Stimulated activated CD4-positive, alpha-beta T cell treated with anti-CD3 and anti-CD28 coated beads, Interleukin-12 subunit alpha, Interleukin-12 subunit beta, amount 100 ng/mL, for 48 hours (primary cell): ENCODE measurements around the gene ARMC2.
A peak's percentile ranks its signal among the peaks of the same experiment; 100 is the strongest.
"Not testable (repeated sequence)": the region's sequence is repeated elsewhere in the genome, so short reads cannot be mapped to it uniquely, and the experiment has no call there.

ENCODE experiments used
- DNase-seq, 3 donors: peaks; one replicate each; pipeline ENCODE4 v3.0.0-alpha.2; 2020; ENCODE audit warnings: low read depth in 2 of 3, low spot score in 1 of 3

Gene ARMC2

DNA sequence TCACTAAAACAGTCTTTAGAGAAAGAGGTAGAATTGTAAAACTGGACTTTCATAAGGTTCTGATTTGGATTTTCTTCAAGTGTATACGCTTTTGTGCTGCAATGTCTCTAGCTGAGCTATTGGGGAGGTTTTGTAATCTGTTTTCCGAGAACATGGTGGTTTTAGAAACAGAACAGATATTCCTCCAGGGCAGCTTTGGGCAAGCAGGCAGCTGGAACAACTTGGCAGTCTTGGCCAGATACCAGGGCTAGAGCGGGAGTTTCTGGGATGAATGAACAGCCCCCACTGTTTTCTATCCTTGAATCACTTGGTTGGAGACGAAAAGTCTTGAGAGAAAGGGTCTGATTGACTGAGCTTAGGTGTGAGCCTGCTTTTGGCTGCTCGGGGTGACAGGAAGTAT lies 17.1 kb upstream of the ARMC2 start:
- no peak for DNase-seq

GRCh38 chr6:108832738-108833137 lies 15.5 kb upstream of the ARMC2 start:
- DNase-seq, result no peak

- DNase-seq, result peak; percentile 78 to 82 (median 79)
Measured at GRCh38 chr6:108835218-108835850, 12.9 kb upstream of the ARMC2 start.

- DNase-seq, result no peak
Measured at GRCh38 chr6:108836061-108836460, 12.2 kb upstream of the ARMC2 start.

DNA sequence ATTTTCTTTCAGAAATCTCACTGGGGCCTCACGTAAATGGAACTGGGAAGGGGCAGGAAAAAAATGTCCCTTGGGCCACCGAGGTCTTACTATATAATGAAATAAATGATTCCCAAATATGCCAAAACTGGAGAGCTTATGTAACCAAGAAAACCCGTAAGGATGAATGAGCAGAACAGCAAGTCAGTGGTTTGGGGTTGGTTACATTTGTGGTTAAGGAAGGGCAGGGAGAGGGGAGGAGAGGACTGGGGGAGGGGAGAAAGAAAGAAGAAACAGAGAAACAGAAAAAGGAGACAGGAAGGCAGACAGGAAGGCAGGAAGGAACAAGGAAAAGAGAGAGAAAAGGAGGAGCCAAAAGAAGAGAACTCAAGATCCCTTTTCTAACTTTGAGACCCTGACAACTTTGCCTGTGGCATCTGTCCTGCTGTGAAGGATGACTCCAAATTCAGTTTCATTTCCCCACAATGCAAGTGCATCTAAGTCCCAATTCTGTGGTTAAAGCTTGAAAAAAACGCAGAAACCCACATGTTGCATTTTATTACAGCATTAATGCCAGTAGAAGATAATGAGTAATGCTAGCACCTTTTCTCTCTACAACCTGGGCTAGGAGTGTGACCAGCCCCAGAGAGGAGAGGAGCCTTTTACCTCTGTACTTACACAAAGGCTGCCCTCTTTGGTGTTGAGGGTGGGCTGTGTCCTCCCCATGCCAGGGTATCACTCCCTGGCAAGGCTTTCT lies 10.8 kb upstream of the ARMC2 start:
- DNase-seq, result no peak

DNA sequence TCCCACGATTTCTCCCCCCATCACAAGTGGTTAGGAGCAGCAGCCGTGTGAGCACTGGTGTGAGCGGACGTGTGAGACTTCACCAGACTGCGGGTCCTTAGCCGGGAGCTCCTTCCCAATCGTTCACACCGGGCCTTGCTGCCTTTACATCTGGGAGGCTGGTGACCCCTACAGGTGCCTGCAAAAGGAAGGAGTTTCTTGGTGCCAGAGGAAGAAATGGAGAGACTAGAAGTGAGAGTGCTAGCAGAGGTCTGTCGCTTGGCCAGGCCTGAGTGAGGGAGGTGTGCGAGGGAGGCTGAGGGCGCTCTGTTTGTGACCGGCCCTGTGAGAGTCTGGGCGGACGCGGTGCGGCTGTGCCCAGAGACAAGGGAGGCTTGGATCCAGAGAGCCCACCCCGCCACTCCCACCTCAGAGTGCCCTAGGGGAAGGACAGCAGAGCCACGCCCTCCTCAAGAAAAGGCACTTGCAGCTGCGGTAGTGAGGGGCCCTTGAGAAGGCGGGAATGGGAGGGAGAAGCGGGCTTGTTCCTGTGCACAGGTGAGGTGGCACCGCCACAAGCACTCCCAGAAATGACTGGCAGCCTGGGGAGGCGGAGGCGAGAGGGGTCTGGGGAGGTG lies 10.0 kb upstream of the ARMC2 start:
- no peak for DNase-seq

DNA sequence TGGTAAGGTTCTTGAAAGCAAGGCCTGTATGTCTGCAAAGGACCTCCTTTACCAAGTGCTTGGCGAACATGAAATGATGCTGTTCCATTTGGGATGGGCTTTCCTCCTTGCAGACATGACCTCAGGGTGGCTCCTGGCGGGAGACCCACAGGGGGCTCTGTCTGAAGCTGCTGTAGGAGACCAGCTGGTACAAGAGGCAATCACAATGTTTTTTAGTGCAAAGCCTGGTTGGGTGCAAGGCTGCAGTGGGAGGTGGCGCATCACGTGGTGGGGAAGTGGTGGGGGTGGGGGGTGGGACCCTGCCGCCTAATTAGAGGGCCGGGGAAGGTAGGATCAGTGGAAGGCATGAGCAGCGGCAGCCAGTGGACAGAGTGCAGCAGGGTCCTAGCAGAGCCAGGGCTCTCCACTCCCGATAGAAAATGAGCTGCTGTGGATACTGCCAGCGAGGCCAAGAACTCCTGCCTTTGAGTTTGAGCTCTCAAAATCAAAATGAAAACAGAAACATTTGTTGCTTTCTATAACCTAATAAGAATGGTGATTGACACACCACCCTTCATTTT lies 9.1 kb upstream of the ARMC2 start:
- DNase-seq, result no peak

GRCh38 chr6:108840919-108841318 lies 7.3 kb upstream of the ARMC2 start:
- no peak for DNase-seq

- no peak for DNase-seq
Measured at GRCh38 chr6:108841377-108841855, 6.8 kb upstream of the ARMC2 start.

- DNase-seq, result no peak
Measured at GRCh38 chr6:108844135-108844534, 4.1 kb upstream of the ARMC2 start.

GRCh38 chr6:108845145-108845544 lies 3.1 kb upstream of the ARMC2 start:
- no peak for DNase-seq

GRCh38 chr6:108846101-108846500 lies 2.1 kb upstream of the ARMC2 start:
- DNase-seq, result no peak

DNA sequence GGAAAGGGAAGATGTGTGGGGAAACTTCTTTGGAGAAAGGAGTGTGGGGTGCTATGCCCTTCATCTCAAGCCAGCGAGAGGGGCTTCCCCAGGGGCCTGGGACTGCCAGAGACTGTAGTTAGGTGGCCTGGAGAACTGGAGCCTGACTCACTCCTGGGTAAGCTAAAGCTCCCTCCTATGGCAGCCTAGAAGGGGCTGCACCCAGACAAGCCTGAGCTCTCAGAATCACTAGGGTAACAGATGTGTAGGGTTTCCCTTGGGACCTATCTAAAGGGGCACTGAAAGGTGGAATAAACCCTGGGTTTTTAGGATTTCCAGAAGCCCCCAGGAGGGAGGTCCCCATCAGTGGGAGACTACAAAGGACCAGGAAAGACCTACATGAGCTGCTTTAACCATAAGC lies 1.6 kb upstream of the ARMC2 start:
- DNase-seq, result no peak

DNA sequence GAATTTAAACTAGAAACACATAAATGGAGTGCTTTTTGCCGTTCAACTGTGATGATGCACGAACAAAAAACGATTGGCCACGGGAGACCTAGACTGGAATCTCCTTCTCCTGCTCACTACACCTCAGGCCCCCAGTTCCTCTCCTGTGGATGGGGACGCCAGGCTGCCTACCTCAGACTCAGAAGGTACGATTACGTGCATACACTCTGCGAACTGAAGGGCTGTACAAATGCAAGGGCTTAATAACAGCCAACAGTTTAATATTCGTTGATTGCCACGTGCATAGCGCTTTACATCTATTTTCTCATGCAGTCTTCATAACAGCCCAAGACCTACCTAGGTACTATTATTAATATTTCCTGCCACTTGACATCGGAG lies 495 bp upstream of the ARMC2 start:
- no peak for DNase-seq

- no peak for DNase-seq
Measured at GRCh38 chr6:108850669-108851465, 2.6 kb downstream of the ARMC2 start.

- DNase-seq, result no peak
Measured at GRCh38 chr6:108851756-108852155, 3.5 kb downstream of the ARMC2 start.

- no peak for DNase-seq
Measured at GRCh38 chr6:108853077-108853476, 4.9 kb downstream of the ARMC2 start.

GRCh38 chr6:108862479-108863191 lies 14.4 kb downstream of the ARMC2 start:
- no peak for DNase-seq

DNA sequence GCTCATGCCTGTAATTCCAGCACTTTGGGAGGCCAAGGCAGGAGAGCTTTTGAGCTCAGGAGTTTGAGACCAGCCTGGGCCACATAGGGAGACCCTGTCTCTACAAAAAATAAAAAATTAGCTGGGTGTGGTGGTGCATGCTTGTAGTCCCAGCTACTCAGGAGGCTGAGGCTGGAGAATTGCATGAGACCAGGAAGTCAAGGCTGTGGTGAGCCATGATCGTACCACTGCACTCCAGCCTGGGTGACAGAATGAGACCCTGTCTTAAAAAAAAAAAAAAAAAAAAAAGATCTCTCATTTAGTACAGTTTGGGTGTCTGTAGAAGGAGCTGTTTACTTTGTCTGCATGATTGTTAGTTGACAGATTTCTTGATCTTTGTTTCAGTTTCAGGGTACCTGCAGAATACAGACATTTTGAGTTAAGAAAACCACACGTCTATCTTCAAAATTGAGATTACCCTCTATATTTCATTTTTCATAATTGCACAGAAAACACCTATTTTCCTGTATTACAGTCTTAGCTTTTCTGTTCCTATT lies 17.6 kb downstream of the ARMC2 start:
- DNase-seq, result not testable (repeated sequence)

DNA sequence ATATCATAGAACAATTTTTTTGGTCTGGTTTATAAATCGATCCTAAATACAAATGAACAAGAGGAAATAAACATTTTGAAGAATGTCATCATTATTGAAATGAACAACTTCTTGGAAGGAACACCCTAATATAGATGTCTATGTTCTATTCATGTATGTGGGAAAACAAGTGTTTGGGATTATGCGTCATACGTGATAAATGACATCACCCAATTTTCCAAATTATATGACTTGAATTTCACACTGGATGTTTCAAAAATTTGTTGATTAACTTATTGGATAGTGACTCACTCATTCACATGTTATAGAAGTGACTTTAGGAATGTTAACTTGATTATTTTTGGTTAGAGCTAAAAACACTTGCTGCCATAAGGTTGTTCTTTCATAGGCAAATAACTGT lies 18.6 kb downstream of the ARMC2 start:
- DNase-seq, result no peak
